Measurements from ENCODE around the gene FBXW5.

GRCh38 chr9:136896027-136896426 is 48.5 kb downstream of the FBXW5 start:
- TF ChIP-seq, protein P1, sequence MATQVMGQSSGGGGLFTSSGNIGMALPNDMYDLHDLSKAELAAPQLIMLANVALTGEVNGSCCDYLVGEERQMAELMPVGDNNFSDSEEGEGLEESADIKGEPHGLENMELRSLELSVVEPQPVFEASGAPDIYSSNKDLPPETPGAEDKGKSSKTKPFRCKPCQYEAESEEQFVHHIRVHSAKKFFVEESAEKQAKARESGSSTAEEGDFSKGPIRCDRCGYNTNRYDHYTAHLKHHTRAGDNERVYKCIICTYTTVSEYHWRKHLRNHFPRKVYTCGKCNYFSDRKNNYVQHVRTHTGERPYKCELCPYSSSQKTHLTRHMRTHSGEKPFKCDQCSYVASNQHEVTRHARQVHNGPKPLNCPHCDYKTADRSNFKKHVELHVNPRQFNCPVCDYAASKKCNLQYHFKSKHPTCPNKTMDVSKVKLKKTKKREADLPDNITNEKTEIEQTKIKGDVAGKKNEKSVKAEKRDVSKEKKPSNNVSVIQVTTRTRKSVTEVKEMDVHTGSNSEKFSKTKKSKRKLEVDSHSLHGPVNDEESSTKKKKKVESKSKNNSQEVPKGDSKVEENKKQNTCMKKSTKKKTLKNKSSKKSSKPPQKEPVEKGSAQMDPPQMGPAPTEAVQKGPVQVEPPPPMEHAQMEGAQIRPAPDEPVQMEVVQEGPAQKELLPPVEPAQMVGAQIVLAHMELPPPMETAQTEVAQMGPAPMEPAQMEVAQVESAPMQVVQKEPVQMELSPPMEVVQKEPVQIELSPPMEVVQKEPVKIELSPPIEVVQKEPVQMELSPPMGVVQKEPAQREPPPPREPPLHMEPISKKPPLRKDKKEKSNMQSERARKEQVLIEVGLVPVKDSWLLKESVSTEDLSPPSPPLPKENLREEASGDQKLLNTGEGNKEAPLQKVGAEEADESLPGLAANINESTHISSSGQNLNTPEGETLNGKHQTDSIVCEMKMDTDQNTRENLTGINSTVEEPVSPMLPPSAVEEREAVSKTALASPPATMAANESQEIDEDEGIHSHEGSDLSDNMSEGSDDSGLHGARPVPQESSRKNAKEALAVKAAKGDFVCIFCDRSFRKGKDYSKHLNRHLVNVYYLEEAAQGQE (IDR thresholded peaks at IDR 0.05; ENCODE audit: insufficient read depth in 1 of 2, low read depth in 2 of 2, low read length in 2 of 2), result no peak
- no peak for TF ChIP-seq SIN3A (IDR thresholded peaks at IDR 0.05; ENCODE audit: borderline replicate concordance, insufficient read depth, low read length)
